Measurements from ENCODE around the gene OR51G2.

The OR51G2 gene

GRCh38 chr11:4881188-4881587 lies 38.0 kb downstream of the OR51G2 start:
- TF ChIP-seq CTCF (conservative IDR thresholded peaks at IDR 0.05; ENCODE audit: low read length): no peak
- DNase-seq (ENCODE audit: low read depth): no peak
- H3K4me3 ChIP-seq (ENCODE audit: low read length): no peak overlapping the region

- no peak for TF ChIP-seq CTCF (conservative IDR thresholded peaks at IDR 0.05; ENCODE audit: low read length)
- H3K4me3 ChIP-seq (ENCODE audit: low read length): no peak overlapping the region
Measured at GRCh38 chr11:4865855-4866254, 53.3 kb downstream of the OR51G2 start.

GRCh38 chr11:4863876-4864275 lies 55.3 kb downstream of the OR51G2 start:
- H3K4me3 ChIP-seq (ENCODE audit: low read length): no peak overlapping the region
- DNase-seq (ENCODE audit: low read depth): no peak
- no peak for TF ChIP-seq CTCF (conservative IDR thresholded peaks at IDR 0.05; ENCODE audit: low read length)

More at GRCh38 chr11:4865855-4866254, 53.3 kb downstream of the OR51G2 start:
- DNase-seq (ENCODE audit: low read depth): no peak

Data from AG10803 (cell line).